Activated T-cell treated with anti-CD3 and anti-CD28 coated beads, Interleukin-2, amount 50 U/mL, for 72 hours (primary cell): ENCODE measurements around the gene DHRS7B. TPM values are rescaled to one million over a fixed set of nuclear protein-coding genes. Genes with fewer than 3 reads are reported as not detected.
"Not testable (repeated sequence)": the region's sequence is repeated elsewhere in the genome, so short reads cannot be mapped to it uniquely, and the experiment has no call there.

Source experiments
- ATAC-seq, 2 donors: fragments of 150-1000 bp; cut with Tn5 transposase; replicated peaks in 1 of 2; 2 replicates each; pipeline ENCODE4 v1.10.0; 2021; ENCODE audit warnings: moderate library complexity in 2 of 2, mild to moderate bottlenecking in 1 of 2
- DNase-seq, 2 donors: peaks; one replicate each; pipeline ENCODE4 v3.0.0; 2021 to 2022; ENCODE audit warnings: mixed read lengths in 1 of 2
- H3K27ac Mint-ChIP-seq: one replicate; pipeline ENCODE4 v1.8.0; 2022; ENCODE audit warnings: mild to moderate bottlenecking, moderate library complexity, mixed read lengths
- H3K27me3 Mint-ChIP-seq: one replicate; pipeline ENCODE4 v1.8.0; 2022; ENCODE audit warnings: low read depth, mixed read lengths
- H3K36me3 Mint-ChIP-seq, 2 donors: one replicate each; pipeline ENCODE4 v1.8.0; 2022; ENCODE audit warnings: mixed read lengths in 2 of 2, mild to moderate bottlenecking in 1 of 2; ENCODE audit not compliant: insufficient read depth in 2 of 2
- H3K4me1 Mint-ChIP-seq: one replicate; pipeline ENCODE4 v1.8.0; 2022; ENCODE audit warnings: low read depth, mixed read lengths
- H3K4me3 Mint-ChIP-seq, 2 donors: one replicate each; pipeline ENCODE4 v1.8.0; 2022; ENCODE audit warnings: mild to moderate bottlenecking in 2 of 2, mixed read lengths in 2 of 2, moderate library complexity in 2 of 2
- H3K9me3 Mint-ChIP-seq, 2 donors: one replicate each; pipeline ENCODE4 v1.8.0; 2022; ENCODE audit warnings: mixed read lengths in 2 of 2
- total RNA-seq, 2 donors: library from RNA; stranded (reverse); gene quantifications; one replicate each; pipeline ENCODE4 v1.2.3, GENCODE V29; 2022

The DHRS7B gene
- total RNA-seq, 2 donors from 2014 or later: 19.5 to 21.4 TPM

GRCh38 chr17:21124086-21124485 lies 2.7 kb upstream of the DHRS7B start:
- peaks cover 50% of the 10 kb centered on the region for H3K4me1 Mint-ChIP-seq
- H3K27me3 Mint-ChIP-seq: no peaks in the 10 kb centered on the region
- peaks cover 0 to 2% of the 10 kb centered on the region in 2 donors for H3K36me3 Mint-ChIP-seq
- no peaks in the 10 kb centered on the region for H3K9me3 Mint-ChIP-seq
- DNase-seq: no peak
- H3K27ac Mint-ChIP-seq: no peak overlapping the region
- no peak for ATAC-seq
- H3K4me3 Mint-ChIP-seq: no peak overlapping the region

DNA sequence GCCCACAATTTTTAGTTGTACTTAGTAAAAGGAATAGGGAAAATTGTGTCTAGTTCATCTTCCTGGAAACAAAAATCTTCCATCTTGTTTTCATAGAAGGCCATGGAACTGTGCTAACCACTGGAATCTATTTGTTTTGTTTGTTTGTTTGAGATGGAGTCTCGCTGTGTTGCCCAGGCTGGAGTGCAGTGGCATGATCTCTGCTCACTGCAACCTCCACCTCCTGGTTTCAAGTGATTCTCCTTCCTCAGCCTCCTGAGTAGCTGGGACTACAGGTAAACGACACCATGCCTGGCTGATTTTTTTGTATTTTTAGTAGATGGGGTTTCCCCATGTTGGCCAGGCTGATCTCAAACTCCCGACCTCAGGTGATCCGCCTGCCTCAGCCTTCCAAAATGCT lies 2.2 kb upstream of the DHRS7B start:
- H3K27ac Mint-ChIP-seq, H3K36me3 Mint-ChIP-seq: not testable (repeated sequence)

GRCh38 chr17:21125862-21126261 lies 902 bp upstream of the DHRS7B start:
- ATAC-seq: no peak

More for the DNA sequence above, 2.2 kb upstream of the DHRS7B start:
- not testable (repeated sequence) for H3K27me3 Mint-ChIP-seq, H3K9me3 Mint-ChIP-seq, H3K4me3 Mint-ChIP-seq, ATAC-seq, DNase-seq
- H3K4me1 Mint-ChIP-seq: peaks cover 52% of the 10 kb centered on the region

GRCh38 chr17:21127509-21128077 lies 829 bp downstream of the DHRS7B start:
- peak overlapping the region; percentile 90 to 97 for H3K4me3 Mint-ChIP-seq
- peaks cover 0 to 4% of the 10 kb centered on the region in 2 donors for H3K36me3 Mint-ChIP-seq
- peak overlapping the region; percentile 99 for H3K27ac Mint-ChIP-seq
- no peaks in the 10 kb centered on the region for H3K9me3 Mint-ChIP-seq
- no peaks in the 10 kb centered on the region for H3K27me3 Mint-ChIP-seq
- DNase-seq (no peak), ATAC-seq (no peak)
- peaks cover 44% of the 10 kb centered on the region for H3K4me1 Mint-ChIP-seq

More at GRCh38 chr17:21125862-21126261, 902 bp upstream of the DHRS7B start:
- peaks cover 0 to 2% of the 10 kb centered on the region in 2 donors for H3K36me3 Mint-ChIP-seq
- H3K9me3 Mint-ChIP-seq: no peaks in the 10 kb centered on the region
- H3K4me3 Mint-ChIP-seq: peak overlapping the region; percentile 90 to 97
- H3K27me3 Mint-ChIP-seq: no peaks in the 10 kb centered on the region
- peak; percentile 30 to 34 for DNase-seq
- peak overlapping the region; percentile 99 for H3K27ac Mint-ChIP-seq
- peaks cover 44% of the 10 kb centered on the region for H3K4me1 Mint-ChIP-seq

GRCh38 chr17:21129023-21129681 lies 2.4 kb downstream of the DHRS7B start:
- peaks cover 49% of the 10 kb centered on the region for H3K4me1 Mint-ChIP-seq
- peak overlapping the region; percentile 40 to 56 for H3K4me3 Mint-ChIP-seq
- H3K27ac Mint-ChIP-seq: no peak overlapping the region
- peaks cover 2 to 15% of the 10 kb centered on the region in 2 donors for H3K36me3 Mint-ChIP-seq
- H3K27me3 Mint-ChIP-seq: no peaks in the 10 kb centered on the region
- ATAC-seq (no peak), DNase-seq (no peak)
- peaks cover 2% of the 10 kb centered on the region in 2 donors for H3K9me3 Mint-ChIP-seq

DNA sequence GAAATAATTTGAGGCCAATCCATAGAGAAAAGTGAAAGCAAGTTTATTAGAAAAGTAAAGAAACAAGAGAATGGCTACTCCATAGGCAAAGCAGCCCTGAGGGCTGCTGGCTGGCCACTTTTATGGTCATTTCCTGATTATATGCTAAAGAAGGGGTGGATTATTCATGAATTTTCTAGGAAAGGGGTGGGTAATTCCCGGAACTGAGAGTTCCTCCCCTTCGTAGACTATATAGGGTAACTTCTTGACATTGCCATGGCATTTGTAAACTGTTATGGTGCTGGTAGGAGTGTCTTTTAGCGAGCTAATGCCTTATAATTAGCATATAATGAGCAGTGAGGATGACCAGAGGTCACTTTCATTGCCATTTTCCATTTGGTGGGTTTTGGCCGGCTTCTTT lies 4.4 kb downstream of the DHRS7B start:
- no peak overlapping the region for H3K27ac Mint-ChIP-seq
- H3K27me3 Mint-ChIP-seq: no peaks in the 10 kb centered on the region
- peaks cover 4 to 27% of the 10 kb centered on the region in 2 donors for H3K36me3 Mint-ChIP-seq
- peaks cover 30% of the 10 kb centered on the region for H3K4me1 Mint-ChIP-seq
- DNase-seq (no peak), ATAC-seq (no peak)
- H3K9me3 Mint-ChIP-seq: peaks cover 2 to 6% of the 10 kb centered on the region in 2 donors
- H3K4me3 Mint-ChIP-seq: no peak overlapping the region

- H3K9me3 Mint-ChIP-seq: peaks cover 2 to 6% of the 10 kb centered on the region in 2 donors
- no peak overlapping the region for H3K27ac Mint-ChIP-seq
- no peak for DNase-seq
- H3K36me3 Mint-ChIP-seq: peaks cover 4 to 26% of the 10 kb centered on the region in 2 donors
- peaks cover 25% of the 10 kb centered on the region for H3K4me1 Mint-ChIP-seq
- no peak for ATAC-seq
- H3K4me3 Mint-ChIP-seq: no peak overlapping the region
- no peaks in the 10 kb centered on the region for H3K27me3 Mint-ChIP-seq
Observed at GRCh38 chr17:21132428-21132827, 5.7 kb downstream of the DHRS7B start.

DNA sequence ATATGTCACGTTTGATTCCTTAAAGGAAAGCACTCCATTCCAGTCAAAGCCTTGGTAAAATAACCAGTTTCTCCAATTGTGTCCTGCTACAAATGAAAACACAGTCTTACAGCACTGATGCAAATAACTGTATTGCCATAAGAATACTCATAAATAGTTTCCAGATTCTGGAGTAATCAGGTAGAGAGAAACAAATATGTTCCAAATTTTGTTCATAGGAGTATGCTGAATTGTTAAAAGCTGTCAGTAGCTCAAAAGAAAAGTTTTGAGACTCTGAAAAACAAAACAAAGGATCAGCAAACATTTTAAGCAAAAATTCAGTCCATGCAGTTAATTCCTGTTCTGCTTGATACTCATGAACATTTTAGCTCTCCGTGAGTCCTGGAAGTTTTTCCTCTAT lies 7.8 kb downstream of the DHRS7B start:
- no peak overlapping the region for H3K27ac Mint-ChIP-seq
- DNase-seq (no peak), ATAC-seq (no peak)
- H3K9me3 Mint-ChIP-seq: peaks cover 2 to 6% of the 10 kb centered on the region in 2 donors
- H3K4me3 Mint-ChIP-seq: no peak overlapping the region
- peaks cover 8 to 38% of the 10 kb centered on the region in 2 donors for H3K36me3 Mint-ChIP-seq
- H3K27me3 Mint-ChIP-seq: no peaks in the 10 kb centered on the region
- peaks cover 6% of the 10 kb centered on the region for H3K4me1 Mint-ChIP-seq

DNA sequence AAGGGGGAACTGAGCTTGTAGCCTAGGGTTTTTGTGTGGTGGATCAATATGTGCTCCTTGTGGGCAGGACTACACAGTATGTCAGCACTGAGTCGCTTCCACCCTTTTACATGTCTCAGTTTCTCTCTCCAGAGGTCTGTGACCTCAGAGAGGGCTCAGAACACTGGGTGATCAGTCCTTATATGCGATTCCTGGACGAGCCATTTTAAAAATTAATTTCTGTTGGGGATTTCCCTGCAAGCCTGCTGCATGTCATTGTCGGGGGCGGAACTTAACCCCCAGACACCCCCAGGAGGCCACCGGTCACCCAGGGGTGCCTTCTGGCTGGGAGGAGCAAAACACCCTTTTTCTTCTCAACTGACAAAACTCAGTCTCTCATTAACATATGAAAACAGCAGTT lies 14.1 kb downstream of the DHRS7B start:
- DNase-seq: no peak
- H3K27me3 Mint-ChIP-seq: no peaks in the 10 kb centered on the region
- no peaks in the 10 kb centered on the region for H3K9me3 Mint-ChIP-seq
- no peak for ATAC-seq
- no peaks in the 10 kb centered on the region for H3K4me1 Mint-ChIP-seq
- peaks cover 8 to 19% of the 10 kb centered on the region in 2 donors for H3K36me3 Mint-ChIP-seq
- H3K27ac Mint-ChIP-seq: no peak overlapping the region
- no peak overlapping the region for H3K4me3 Mint-ChIP-seq

GRCh38 chr17:21141331-21141730 lies 14.6 kb downstream of the DHRS7B start:
- Mint-ChIP-seq H3K4me3 (no peak overlapping the region), H3K27me3 (no peaks in the 10 kb centered on the region), H3K36me3 (peaks cover 8 to 17% of the 10 kb centered on the region in 2 donors), H3K27ac (no peak overlapping the region), H3K9me3 (no peaks in the 10 kb centered on the region), H3K4me1 (no peaks in the 10 kb centered on the region)
- DNase-seq: no peak
- ATAC-seq: no peak

DNA sequence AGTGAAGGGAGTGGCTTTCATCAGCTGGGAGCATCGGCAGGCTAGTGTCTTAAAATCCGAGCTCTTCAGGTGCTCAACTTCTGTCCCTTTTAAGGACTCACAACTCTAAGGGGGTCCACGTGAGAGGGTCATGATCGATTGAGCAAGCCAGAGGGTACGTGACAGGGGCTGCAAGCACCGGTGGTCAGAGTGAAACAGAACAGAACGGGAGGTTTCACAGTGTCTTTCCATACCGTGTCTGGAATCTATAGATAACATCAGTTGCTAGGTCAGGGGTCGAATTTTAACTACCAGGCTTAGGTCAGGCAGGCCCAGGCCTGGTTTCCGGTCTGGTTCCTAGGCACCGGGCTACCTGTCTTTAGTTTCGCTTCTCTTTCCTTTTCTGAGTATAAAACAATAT lies 15.3 kb downstream of the DHRS7B start:
- H3K36me3 Mint-ChIP-seq: peaks cover 8 to 21% of the 10 kb centered on the region in 2 donors
- H3K9me3 Mint-ChIP-seq, ATAC-seq, H3K27me3 Mint-ChIP-seq, DNase-seq, H3K27ac Mint-ChIP-seq, H3K4me3 Mint-ChIP-seq, H3K4me1 Mint-ChIP-seq: not testable (repeated sequence)

- Mint-ChIP-seq H3K36me3 (peaks cover 9 to 20% of the 10 kb centered on the region in 2 donors), H3K27me3 (no peaks in the 10 kb centered on the region), H3K4me3 (no peak overlapping the region)
Observed at GRCh38 chr17:21143695-21144094, 16.9 kb downstream of the DHRS7B start.

GRCh38 chr17:21144299-21144698 lies 17.5 kb downstream of the DHRS7B start:
- H3K27ac Mint-ChIP-seq, H3K4me1 Mint-ChIP-seq, H3K4me3 Mint-ChIP-seq, DNase-seq, H3K27me3 Mint-ChIP-seq, ATAC-seq, H3K9me3 Mint-ChIP-seq: not testable (repeated sequence)
- peaks cover 10 to 20% of the 10 kb centered on the region in 2 donors for H3K36me3 Mint-ChIP-seq

More at GRCh38 chr17:21143695-21144094, 16.9 kb downstream of the DHRS7B start:
- Mint-ChIP-seq H3K27ac (no peak overlapping the region), H3K9me3 (peaks cover 1 to 2% of the 10 kb centered on the region in 2 donors), H3K4me1 (no peaks in the 10 kb centered on the region)
- DNase-seq: no peak
- no peak for ATAC-seq
